RWPE2 (cell line): Measurements from ENCODE around the gene FBXO44.

Experiments used
- ATAC-seq: fragments of 200-7000 bp; cut with Tn5 transposase; 3 replicates; pipeline ENCODE4 v1.9.1; 2021; ENCODE audit warnings: low read depth
- DNase-seq: peaks from one replicate; pipeline ENCODE4 v3.0.0-alpha.2; 2020; ENCODE audit warnings: low spot score
- H3K27ac ChIP-seq: fragments of 450-650 bp; 2 replicates; pipeline ENCODE4 v1.5.1; 2017; ENCODE audit warnings: mild to moderate bottlenecking; ENCODE audit not compliant: poor library complexity, severe bottlenecking
- H3K27me3 ChIP-seq: fragments of 250-450 bp; sonication (Bioruptor Pico); 2 replicates; pipeline ENCODE4 v1.5.1; 2021; ENCODE audit warnings: mild to moderate bottlenecking, moderate library complexity; ENCODE audit not compliant: insufficient read depth, poor library complexity, severe bottlenecking
- H3K36me3 ChIP-seq: fragments of 250-450 bp; sonication (Bioruptor Pico); 2 replicates; pipeline ENCODE4 v1.5.1; 2020; ENCODE audit warnings: low read depth, mild to moderate bottlenecking, moderate library complexity
- H3K4me1 ChIP-seq: fragments of 250-450 bp; sonication (Bioruptor Pico); 2 replicates; pipeline ENCODE4 v1.5.1; 2021; ENCODE audit warnings: mild to moderate bottlenecking, moderate library complexity; ENCODE audit not compliant: insufficient read depth, poor library complexity, severe bottlenecking
- H3K4me3 ChIP-seq: fragments of 250-450 bp; sonication (Bioruptor Pico); 2 replicates; pipeline ENCODE4 v1.5.1; 2021; ENCODE audit warnings: mild to moderate bottlenecking, moderate library complexity; ENCODE audit not compliant: severe bottlenecking
- H3K9me3 ChIP-seq: fragments of 250-450 bp; sonication (Bioruptor Pico); 2 replicates; pipeline ENCODE4 v1.5.1; 2021; ENCODE audit warnings: mild to moderate bottlenecking, moderate library complexity; ENCODE audit not compliant: severe bottlenecking
- CTCF ChIP-seq: fragments of 450-650 bp; IDR thresholded peaks from one replicate; pipeline ENCODE4 v1.5.1; 2017; ENCODE audit warnings: mild to moderate bottlenecking, moderate library complexity; ENCODE audit not compliant: poor library complexity, severe bottlenecking

FBXO44 gene

DNA sequence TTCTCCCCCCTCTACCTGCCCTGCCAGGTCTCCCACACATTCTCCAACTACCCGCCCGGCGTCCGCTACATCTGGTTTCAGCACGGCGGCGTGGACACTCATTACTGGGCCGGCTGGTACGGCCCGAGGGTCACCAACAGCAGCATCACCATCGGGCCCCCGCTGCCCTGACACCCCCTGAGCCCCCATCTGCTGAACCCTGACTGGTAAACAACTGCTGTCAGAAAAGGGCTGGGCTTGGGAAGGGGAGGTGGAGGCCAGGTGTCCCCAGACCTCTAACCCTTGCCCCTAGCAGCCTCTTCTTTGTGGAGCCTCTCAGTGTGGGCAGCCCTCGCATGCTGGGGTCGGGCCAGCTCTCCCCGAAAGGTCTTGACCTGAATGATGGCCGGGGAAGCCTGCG, 6.4 kb downstream of the FBXO44 start:
- no peak for TF ChIP-seq CTCF
- peaks cover 50% of the 10 kb centered on the region for H3K36me3 ChIP-seq
- DNase-seq = no peak
- H3K27ac ChIP-seq = no peak overlapping the region
- no peak for ATAC-seq
- no peaks in the 10 kb centered on the region for H3K27me3 ChIP-seq
- H3K4me1 ChIP-seq = no peaks in the 10 kb centered on the region
- no peak overlapping the region for H3K4me3 ChIP-seq
- no peaks in the 10 kb centered on the region for H3K9me3 ChIP-seq

GRCh38 chr1:11664336-11665065, 9.8 kb downstream of the FBXO44 start:
- TF ChIP-seq CTCF = peak; percentile 55
- no peaks in the 10 kb centered on the region for H3K9me3 ChIP-seq
- DNase-seq = no peak
- H3K4me3 ChIP-seq = peak overlapping the region; percentile 50
- ATAC-seq = peak; percentile 35
- no peaks in the 10 kb centered on the region for H3K4me1 ChIP-seq
- H3K36me3 ChIP-seq = peaks cover 21% of the 10 kb centered on the region
- peak overlapping the region; percentile 21 for H3K27ac ChIP-seq
- H3K27me3 ChIP-seq = no peaks in the 10 kb centered on the region

GRCh38 chr1:11668516-11668915, 13.8 kb downstream of the FBXO44 start:
- Histone ChIP-seq H3K9me3 (no peaks in the 10 kb centered on the region), H3K27ac (no peak overlapping the region), H3K27me3 (no peaks in the 10 kb centered on the region), H3K4me3 (no peak overlapping the region), H3K4me1 (no peaks in the 10 kb centered on the region), H3K36me3 (peaks cover 3% of the 10 kb centered on the region)
- ATAC-seq (no peak), DNase-seq (no peak)
- TF ChIP-seq CTCF = no peak

DNA sequence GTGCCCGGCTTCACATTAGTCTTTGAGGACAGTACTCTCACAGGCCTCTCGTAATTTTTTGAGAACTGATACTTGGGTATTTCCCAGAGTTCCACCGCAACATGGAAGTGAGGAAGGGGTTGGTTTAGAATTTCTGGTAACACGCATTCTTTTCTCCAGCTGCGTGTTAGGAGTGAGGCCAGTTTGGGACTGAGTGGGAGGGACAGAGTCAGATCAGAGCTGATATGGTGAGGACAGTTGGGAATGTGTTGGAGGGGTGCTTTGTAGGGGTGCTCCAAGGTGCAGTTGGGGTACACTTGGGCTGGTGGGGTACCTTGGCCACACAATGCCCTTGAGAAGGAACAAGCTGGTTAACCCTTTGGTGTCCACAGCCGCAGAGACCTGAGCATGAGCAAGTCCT, 16.1 kb downstream of the FBXO44 start:
- H3K36me3 ChIP-seq = peaks cover 18% of the 10 kb centered on the region
- H3K4me3 ChIP-seq = no peak overlapping the region
- no peak for TF ChIP-seq CTCF
- no peaks in the 10 kb centered on the region for H3K27me3 ChIP-seq
- no peak overlapping the region for H3K27ac ChIP-seq
- no peaks in the 10 kb centered on the region for H3K4me1 ChIP-seq
- DNase-seq (no peak), ATAC-seq (no peak)
- H3K9me3 ChIP-seq = no peaks in the 10 kb centered on the region

DNA sequence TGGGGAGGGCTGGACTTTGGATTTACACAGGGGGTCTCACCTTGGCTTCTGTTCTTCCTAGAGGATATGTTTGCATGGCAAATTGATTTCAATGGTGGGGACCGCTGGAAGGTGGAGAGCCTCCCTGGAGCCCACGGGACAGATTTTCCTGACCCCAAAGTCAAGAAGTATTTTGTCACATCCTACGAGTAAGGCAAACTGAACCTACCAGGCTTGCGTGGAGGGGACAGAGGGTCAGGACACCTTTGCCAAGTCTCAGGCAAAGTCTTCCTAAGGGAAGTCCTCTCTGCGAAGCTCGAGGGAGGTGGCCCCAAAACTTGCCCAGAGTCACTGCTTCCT, 16.5 kb downstream of the FBXO44 start:
- no peak for TF ChIP-seq CTCF
- ATAC-seq (no peak), DNase-seq (no peak)
- peaks cover 18% of the 10 kb centered on the region for H3K36me3 ChIP-seq
- no peaks in the 10 kb centered on the region for H3K27me3 ChIP-seq
- no peak overlapping the region for H3K27ac ChIP-seq
- no peak overlapping the region for H3K4me3 ChIP-seq
- H3K4me1 ChIP-seq = no peaks in the 10 kb centered on the region
- no peaks in the 10 kb centered on the region for H3K9me3 ChIP-seq
